Activated CD4-positive, alpha-beta T cell treated with anti-CD3 and anti-CD28 coated beads, Interleukin-2, amount 50 U/mL, for 48 hours (primary cell): ENCODE measurements around the gene ATG16L1.

Experiments
- DNase-seq, 2 experiments: peaks; one replicate each; pipeline ENCODE4 v3.0.0-alpha.2; 2020

The ATG16L1 gene

GRCh38 chr2:233336541-233336940, 85.1 kb downstream of the ATG16L1 start:
- DNase-seq: no peak

GRCh38 chr2:233338046-233338445, 86.6 kb downstream of the ATG16L1 start:
- no peak for DNase-seq

GRCh38 chr2:233338812-233339368, 87.4 kb downstream of the ATG16L1 start:
- no peak for DNase-seq

GRCh38 chr2:233339427-233339826, 88.0 kb downstream of the ATG16L1 start:
- no peak for DNase-seq

- no peak for DNase-seq
These were observed 89.8 kb downstream of the ATG16L1 start for GRCh38 chr2:233341296-233341695.

- no peak for DNase-seq
These were observed 90.8 kb downstream of the ATG16L1 start for GRCh38 chr2:233342301-233342700.

GRCh38 chr2:233343171-233343705, 91.8 kb downstream of the ATG16L1 start:
- no peak for DNase-seq
